ENCODE results near the gene CMIP. TPM values are rescaled to one million over a fixed set of nuclear protein-coding genes. Genes with fewer than 3 reads are reported as not detected.

The CMIP gene
- total RNA-seq, 5 donors from 2014 or later (not counting 1 experiment from before 2014, with no cell fraction given): 39.8 to 55.9 (median 42.6) TPM

GRCh38 chr16:81572386-81573144 lies 128.0 kb downstream of the CMIP start:
- H3K27ac ChIP-seq (ENCODE audit: low read length): no peak overlapping the region
- H3K27ac Mint-ChIP-seq: no peak overlapping the region
- WGBS (ENCODE audit: insufficient coverage): 96% methylated on average over 16 of the region's 20 CpGs
- H3K9me3 Mint-ChIP-seq: no peaks in the 10 kb centered on the region
- H3K27me3 Mint-ChIP-seq: no peaks in the 10 kb centered on the region
- H3K4me1 Mint-ChIP-seq: peaks cover 23 to 31% (median 26%) of the 10 kb centered on the region in 3 donors
- H3K4me3 ChIP-seq (ENCODE audit: control insufficient read depth in 1 of 2, extremely low read depth in 1 of 2, low read length in 1 of 2): no peak overlapping the region
- ChIA-PET POLR2A (interaction anchor here in 1 of 2 donors (0.6 kb wide), 1 partner anchor 250 kb away, joined by 3 read pairs; no protein-coding TSS in a partner anchor), CTCF (no interaction called here)
- no peaks in the 10 kb centered on the region for H3K27me3 ChIP-seq (replicated peaks in 1 of 2; ENCODE audit: control insufficient read depth in 2 of 2, extremely low read depth in 1 of 2, insufficient read depth in 2 of 2, low read length in 1 of 2)
- DNase-seq (no peak), ATAC-seq (replicated peaks in 1 of 4) (no peak)
- peaks cover 0 to 3% of the 10 kb centered on the region in 2 donors for H3K36me3 ChIP-seq (ENCODE audit: control insufficient read depth in 2 of 2, extremely low read depth in 1 of 2, insufficient read depth in 1 of 2, low read length in 1 of 2)
- H3K4me1 ChIP-seq (ENCODE audit: control insufficient read depth in 1 of 2, extremely low read depth in 1 of 2, insufficient read depth in 2 of 2, low read length in 2 of 2): peaks cover 0 to 23% of the 10 kb centered on the region in 2 experiments
- H3K36me3 Mint-ChIP-seq: no peaks in the 10 kb centered on the region
- no peak overlapping the region for H3K4me3 Mint-ChIP-seq
- H3K9me3 ChIP-seq: no peaks in the 10 kb centered on the region

DNA sequence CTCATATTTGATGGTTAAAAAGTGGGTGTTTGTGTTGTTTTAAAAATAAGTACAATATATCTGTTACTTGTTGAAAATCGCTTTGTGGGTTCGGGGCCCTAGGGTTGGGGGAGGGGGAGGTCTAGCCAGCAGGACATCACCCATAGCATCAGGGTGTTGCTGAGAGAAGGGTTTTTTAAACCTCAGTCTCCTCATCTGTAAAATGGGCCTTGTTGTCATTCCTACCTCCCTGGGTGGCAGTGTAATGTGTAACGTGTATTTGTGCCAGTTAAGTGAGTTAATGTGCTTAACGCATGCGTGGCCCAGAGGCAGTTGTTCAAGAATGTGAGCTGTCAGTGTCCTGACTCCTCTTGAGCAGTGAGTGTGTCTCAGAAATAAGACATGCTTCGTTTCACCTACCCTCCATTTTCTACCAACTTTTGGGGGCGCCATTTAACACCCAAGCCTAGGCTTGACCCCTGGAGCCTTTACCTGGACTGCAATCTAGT lies 129.0 kb downstream of the CMIP start:
- Histone ChIP-seq H3K27ac (ENCODE audit: low read length) (no peak overlapping the region), H3K4me3 (ENCODE audit: control insufficient read depth in 1 of 2, extremely low read depth in 1 of 2, low read length in 1 of 2) (no peak overlapping the region)
- ATAC-seq (replicated peaks in 1 of 4): no peak

DNA sequence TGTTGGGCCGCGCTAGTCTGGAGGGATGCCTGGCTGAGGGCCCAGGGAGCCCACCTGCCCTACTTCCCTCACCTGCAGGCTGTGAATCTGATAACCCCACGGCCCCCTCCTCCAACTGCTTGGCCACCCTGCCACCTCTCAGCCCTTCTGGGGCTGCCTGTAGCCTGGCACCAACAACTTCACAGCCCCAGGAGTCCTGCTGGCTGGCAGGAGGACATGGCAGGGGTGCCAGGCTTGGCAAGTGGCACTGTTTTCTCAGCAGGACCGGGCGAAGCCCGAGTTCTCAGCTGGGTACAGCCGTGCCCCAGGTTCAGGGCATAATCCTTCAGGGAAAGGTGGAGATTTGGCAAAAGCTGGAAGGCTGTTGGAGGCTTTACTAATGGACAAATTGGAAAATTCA lies 129.6 kb downstream of the CMIP start:
- CTCF ChIA-PET: no interaction called here
- no peaks in the 10 kb centered on the region for H3K27me3 ChIP-seq (replicated peaks in 1 of 2; ENCODE audit: control insufficient read depth in 2 of 2, extremely low read depth in 1 of 2, insufficient read depth in 2 of 2, low read length in 1 of 2)
- H3K27ac Mint-ChIP-seq: no peak overlapping the region
- H3K4me1 ChIP-seq (ENCODE audit: control insufficient read depth in 1 of 2, extremely low read depth in 1 of 2, insufficient read depth in 2 of 2, low read length in 2 of 2): peaks cover 0 to 12% of the 10 kb centered on the region in 2 experiments
- DNase-seq: no peak
- H3K9me3 ChIP-seq: no peaks in the 10 kb centered on the region
- 93% methylated on average over 7 of the region's 7 CpGs for WGBS (ENCODE audit: insufficient coverage)
- H3K27ac ChIP-seq (ENCODE audit: low read length): no peak overlapping the region
- POLR2A ChIA-PET: no interaction called here
- peaks cover 7 to 17% (median 10%) of the 10 kb centered on the region in 3 donors for H3K4me1 Mint-ChIP-seq
- H3K27me3 Mint-ChIP-seq: no peaks in the 10 kb centered on the region
- no peak for ATAC-seq (replicated peaks in 1 of 4)
- peaks cover 0 to 3% of the 10 kb centered on the region in 2 donors for H3K36me3 ChIP-seq (ENCODE audit: control insufficient read depth in 2 of 2, extremely low read depth in 1 of 2, insufficient read depth in 1 of 2, low read length in 1 of 2)
- H3K9me3 Mint-ChIP-seq: no peaks in the 10 kb centered on the region
- H3K36me3 Mint-ChIP-seq: no peaks in the 10 kb centered on the region
- H3K4me3 ChIP-seq (ENCODE audit: control insufficient read depth in 1 of 2, extremely low read depth in 1 of 2, low read length in 1 of 2): no peak overlapping the region
- no peak overlapping the region for H3K4me3 Mint-ChIP-seq

More for the DNA sequence above, 129.0 kb downstream of the CMIP start:
- H3K27ac Mint-ChIP-seq: no peak overlapping the region
- DNase-seq: no peak
- CTCF ChIA-PET: no interaction called here
- H3K36me3 Mint-ChIP-seq: no peaks in the 10 kb centered on the region
- H3K4me1 Mint-ChIP-seq: peaks cover 13 to 22% (median 16%) of the 10 kb centered on the region in 3 donors
- no peaks in the 10 kb centered on the region for H3K9me3 Mint-ChIP-seq
- peaks cover 0 to 3% of the 10 kb centered on the region in 2 donors for H3K36me3 ChIP-seq (ENCODE audit: control insufficient read depth in 2 of 2, extremely low read depth in 1 of 2, insufficient read depth in 1 of 2, low read length in 1 of 2)
- H3K4me3 Mint-ChIP-seq: no peak overlapping the region
- WGBS (ENCODE audit: insufficient coverage): 94% methylated on average over 3 of the region's 7 CpGs
- POLR2A ChIA-PET: interaction anchor here in 1 of 2 donors (0.6 to 0.7 kb wide), 2 partner anchors 31 to 251 kb away, joined by 3 to 4 read pairs; no protein-coding TSS in a partner anchor
- H3K27me3 Mint-ChIP-seq: no peaks in the 10 kb centered on the region
- H3K4me1 ChIP-seq (ENCODE audit: control insufficient read depth in 1 of 2, extremely low read depth in 1 of 2, insufficient read depth in 2 of 2, low read length in 2 of 2): peaks cover 0 to 15% of the 10 kb centered on the region in 2 experiments
- no peaks in the 10 kb centered on the region for H3K27me3 ChIP-seq (replicated peaks in 1 of 2; ENCODE audit: control insufficient read depth in 2 of 2, extremely low read depth in 1 of 2, insufficient read depth in 2 of 2, low read length in 1 of 2)
- H3K9me3 ChIP-seq: no peaks in the 10 kb centered on the region

DNA sequence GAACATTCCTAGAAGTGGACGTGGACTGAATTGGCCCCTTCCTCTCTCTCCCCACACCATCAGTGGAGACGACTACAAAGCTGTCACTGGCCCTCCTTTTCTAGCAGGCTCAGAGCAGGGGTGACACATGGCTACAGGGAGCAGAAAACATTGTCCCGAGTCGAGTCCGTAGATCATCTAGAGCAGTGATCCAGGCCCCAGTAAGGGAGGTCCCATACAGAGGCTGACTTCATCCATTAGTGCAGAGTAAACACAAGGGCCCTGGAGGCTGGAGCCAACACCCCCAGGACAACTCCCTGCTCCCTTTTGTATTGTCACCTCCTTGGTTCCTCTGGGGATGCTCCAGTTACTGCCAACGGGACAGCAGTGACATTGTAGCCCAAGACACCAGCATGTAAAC lies 130.7 kb downstream of the CMIP start:
- Histone ChIP-seq H3K9me3 (no peaks in the 10 kb centered on the region), H3K27me3 (replicated peaks in 1 of 2; ENCODE audit: control insufficient read depth in 2 of 2, extremely low read depth in 1 of 2, insufficient read depth in 2 of 2, low read length in 1 of 2) (no peaks in the 10 kb centered on the region), H3K4me1 (ENCODE audit: control insufficient read depth in 1 of 2, extremely low read depth in 1 of 2, insufficient read depth in 2 of 2, low read length in 2 of 2) (peaks cover 0 to 5% of the 10 kb centered on the region in 2 experiments), H3K4me3 (ENCODE audit: control insufficient read depth in 1 of 2, extremely low read depth in 1 of 2, low read length in 1 of 2) (no peak overlapping the region), H3K27ac (ENCODE audit: low read length) (no peak overlapping the region), H3K36me3 (ENCODE audit: control insufficient read depth in 2 of 2, extremely low read depth in 1 of 2, insufficient read depth in 1 of 2, low read length in 1 of 2) (peaks cover 0 to 3% of the 10 kb centered on the region in 2 donors)
- WGBS (ENCODE audit: insufficient coverage): 89% methylated on average over 5 of the region's 6 CpGs
- Mint-ChIP-seq H3K36me3 (no peaks in the 10 kb centered on the region), H3K27ac (no peak overlapping the region), H3K27me3 (no peaks in the 10 kb centered on the region), H3K9me3 (no peaks in the 10 kb centered on the region), H3K4me1 (peaks cover 4 to 13% (median 5%) of the 10 kb centered on the region in 3 donors), H3K4me3 (no peak overlapping the region)
- ATAC-seq (replicated peaks in 1 of 4): no peak
- ChIA-PET POLR2A (no interaction called here), CTCF (no interaction called here)
- DNase-seq: no peak

- ChIA-PET CTCF (no interaction called here), POLR2A (no interaction called here)
- Histone ChIP-seq H3K9me3 (no peaks in the 10 kb centered on the region), H3K4me1 (ENCODE audit: control insufficient read depth in 1 of 2, extremely low read depth in 1 of 2, insufficient read depth in 2 of 2, low read length in 2 of 2) (peaks cover 0 to 5% of the 10 kb centered on the region in 2 experiments), H3K27ac (ENCODE audit: low read length) (no peak overlapping the region), H3K36me3 (ENCODE audit: control insufficient read depth in 2 of 2, extremely low read depth in 1 of 2, insufficient read depth in 1 of 2, low read length in 1 of 2) (peaks cover 0 to 3% of the 10 kb centered on the region in 2 donors), H3K4me3 (ENCODE audit: control insufficient read depth in 1 of 2, extremely low read depth in 1 of 2, low read length in 1 of 2) (no peak overlapping the region), H3K27me3 (replicated peaks in 1 of 2; ENCODE audit: control insufficient read depth in 2 of 2, extremely low read depth in 1 of 2, insufficient read depth in 2 of 2, low read length in 1 of 2) (no peaks in the 10 kb centered on the region)
- no peaks in the 10 kb centered on the region for H3K27me3 Mint-ChIP-seq
- WGBS (ENCODE audit: insufficient coverage): 100% methylated on average over 1 of the region's 6 CpGs
- H3K4me1 Mint-ChIP-seq: peaks cover 6 to 13% (median 8%) of the 10 kb centered on the region in 3 donors
- no peak for ATAC-seq (replicated peaks in 1 of 4)
- no peaks in the 10 kb centered on the region for H3K36me3 Mint-ChIP-seq
- no peak overlapping the region for H3K27ac Mint-ChIP-seq
- no peaks in the 10 kb centered on the region for H3K9me3 Mint-ChIP-seq
- H3K4me3 Mint-ChIP-seq: no peak overlapping the region
- DNase-seq: no peak
Measured at GRCh38 chr16:81575834-81576233, 131.2 kb downstream of the CMIP start.

- Histone ChIP-seq H3K27me3 (replicated peaks in 1 of 2; ENCODE audit: control insufficient read depth in 2 of 2, extremely low read depth in 1 of 2, insufficient read depth in 2 of 2, low read length in 1 of 2) (no peaks in the 10 kb centered on the region), H3K27ac (ENCODE audit: low read length) (peak overlapping the region; percentile 60), H3K4me1 (ENCODE audit: control insufficient read depth in 1 of 2, extremely low read depth in 1 of 2, insufficient read depth in 2 of 2, low read length in 2 of 2) (peaks cover 0 to 5% of the 10 kb centered on the region in 2 experiments), H3K36me3 (ENCODE audit: control insufficient read depth in 2 of 2, extremely low read depth in 1 of 2, insufficient read depth in 1 of 2, low read length in 1 of 2) (peaks cover 0 to 3% of the 10 kb centered on the region in 2 donors), H3K4me3 (ENCODE audit: control insufficient read depth in 1 of 2, extremely low read depth in 1 of 2, low read length in 1 of 2) (no peak overlapping the region), H3K9me3 (no peaks in the 10 kb centered on the region)
- ChIA-PET CTCF (no interaction called here), POLR2A (no interaction called here)
- no peak for ATAC-seq (replicated peaks in 1 of 4)
- peak in 8 of 35 experiments; percentile 3 to 58 (median 10) for DNase-seq
- no CpG with 5 or more reads among the region's 1 CpG for WGBS (ENCODE audit: insufficient coverage)
- H3K27ac Mint-ChIP-seq: no peak overlapping the region
- H3K4me1 Mint-ChIP-seq: peaks cover 10 to 13% (median 11%) of the 10 kb centered on the region in 3 donors
- H3K9me3 Mint-ChIP-seq: no peaks in the 10 kb centered on the region
- H3K36me3 Mint-ChIP-seq: no peaks in the 10 kb centered on the region
- no peaks in the 10 kb centered on the region for H3K27me3 Mint-ChIP-seq
- H3K4me3 Mint-ChIP-seq: no peak overlapping the region
Measured at GRCh38 chr16:81576696-81577095, 132.1 kb downstream of the CMIP start.

Measured in T-cell (primary cell).